Amniotic epithelial cell (primary cell): ENCODE measurements around the gene DGKI.

Source experiments
- DNase-seq: peaks from one replicate; pipeline ENCODE4 v3.0.0-alpha.2; 2010; ENCODE audit warnings: low read depth

DGKI gene

DNA sequence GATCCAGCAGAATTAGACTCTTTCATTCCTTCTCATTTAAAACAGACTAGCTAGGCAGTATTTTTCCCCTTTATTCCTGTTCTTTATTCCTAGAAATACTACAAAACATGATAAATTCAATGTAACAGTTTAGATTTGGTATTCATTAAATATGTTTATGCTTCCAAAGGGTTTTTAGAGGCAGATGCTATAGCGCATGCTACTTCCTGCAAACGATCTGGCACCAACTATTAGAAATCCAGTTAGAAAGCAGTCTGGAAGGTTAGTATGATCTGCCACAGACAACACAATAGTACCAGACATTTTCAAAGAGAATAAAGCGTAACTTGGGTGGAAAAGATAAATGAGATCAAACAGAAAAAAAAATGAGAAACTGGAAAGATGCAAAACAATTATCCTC is 439.7 kb downstream of the DGKI start:
- no peak for DNase-seq

DNA sequence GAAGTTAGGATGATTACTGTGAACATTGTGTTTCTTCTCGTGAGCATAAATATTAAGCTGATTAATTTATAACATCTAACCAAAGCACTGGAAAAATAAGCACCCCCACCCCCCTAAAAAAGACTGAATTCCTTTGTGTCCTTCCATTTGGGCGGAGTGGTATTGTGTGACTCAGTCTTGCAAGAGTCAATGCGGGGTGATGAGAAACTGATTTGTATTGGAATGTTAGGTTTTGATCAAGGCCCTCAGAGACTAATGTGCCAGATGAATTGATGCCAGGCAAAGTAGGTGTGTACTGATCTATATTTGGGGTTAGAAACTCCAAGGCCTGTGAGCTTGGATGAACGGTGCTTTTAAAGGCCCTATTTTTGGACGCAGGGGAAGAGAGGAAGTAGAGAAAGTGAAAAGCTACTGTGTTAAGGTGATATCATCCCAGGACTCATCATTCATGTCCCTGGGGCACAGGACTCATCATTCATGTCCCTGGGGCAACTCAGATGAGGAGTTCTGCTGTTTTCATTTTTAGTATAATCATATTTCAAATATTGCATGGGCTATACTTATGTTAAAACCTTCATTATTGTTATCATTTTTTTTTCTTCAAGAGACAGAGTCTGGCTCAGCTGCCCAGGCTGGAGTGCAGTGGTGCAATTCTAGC is 442.0 kb downstream of the DGKI start:
- DNase-seq, result no peak

DNA sequence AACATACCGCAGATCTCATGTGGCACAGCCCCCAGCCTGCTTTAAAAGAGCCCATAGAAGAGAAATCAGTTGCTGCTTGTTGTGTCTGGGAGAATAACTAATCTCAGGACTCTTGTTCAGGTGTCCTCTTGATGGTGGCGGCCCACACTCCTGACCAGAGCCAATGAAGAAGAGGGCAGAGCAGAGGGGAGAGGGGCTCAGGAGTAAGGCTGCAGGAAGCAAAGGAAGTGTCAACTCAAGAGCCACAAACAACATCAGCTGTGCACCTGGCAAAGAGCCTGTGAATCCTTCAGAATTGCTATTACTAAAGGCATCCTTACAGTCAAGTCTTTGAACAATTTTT is 443.4 kb downstream of the DGKI start:
- DNase-seq, result no peak

DNA sequence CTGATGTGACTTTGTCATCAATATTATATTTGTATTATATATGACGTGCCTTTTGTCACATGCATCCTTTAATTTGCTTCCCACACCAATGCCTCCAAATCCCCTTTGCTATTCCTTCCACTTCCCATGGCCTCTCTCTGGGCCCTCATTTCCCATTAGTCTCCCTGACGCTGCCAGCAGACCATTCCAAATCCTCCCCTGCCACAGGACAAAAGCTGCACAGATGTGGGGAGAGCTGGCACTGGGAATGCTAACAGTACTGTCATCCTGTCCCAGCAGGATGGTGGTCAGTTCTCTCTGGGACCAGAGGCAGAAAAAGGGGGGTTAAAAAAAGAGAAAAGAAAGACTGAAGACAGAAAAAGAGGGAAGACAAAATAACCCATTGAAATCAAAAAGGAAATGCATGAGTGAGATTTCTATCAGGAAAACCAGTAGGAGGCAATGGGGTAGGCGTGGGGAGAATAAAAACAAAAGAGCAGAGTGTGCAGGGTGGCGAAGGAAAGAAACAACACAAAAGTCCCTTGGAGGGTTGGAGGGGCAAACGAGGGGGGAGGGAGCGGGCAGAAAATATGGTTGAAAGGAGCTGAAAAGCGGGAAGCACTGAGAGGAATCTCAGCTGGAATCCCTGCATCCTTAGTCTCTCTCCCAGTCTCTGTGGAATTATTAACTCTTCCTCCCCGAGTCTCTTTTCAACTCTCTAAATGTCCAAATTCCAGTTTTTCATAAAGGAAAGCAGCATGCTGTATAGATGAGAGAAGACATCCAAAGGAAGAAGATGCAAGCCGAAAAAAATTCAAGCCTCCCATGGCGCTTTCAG is 444.0 kb downstream of the DGKI start:
- no peak for DNase-seq

DNA sequence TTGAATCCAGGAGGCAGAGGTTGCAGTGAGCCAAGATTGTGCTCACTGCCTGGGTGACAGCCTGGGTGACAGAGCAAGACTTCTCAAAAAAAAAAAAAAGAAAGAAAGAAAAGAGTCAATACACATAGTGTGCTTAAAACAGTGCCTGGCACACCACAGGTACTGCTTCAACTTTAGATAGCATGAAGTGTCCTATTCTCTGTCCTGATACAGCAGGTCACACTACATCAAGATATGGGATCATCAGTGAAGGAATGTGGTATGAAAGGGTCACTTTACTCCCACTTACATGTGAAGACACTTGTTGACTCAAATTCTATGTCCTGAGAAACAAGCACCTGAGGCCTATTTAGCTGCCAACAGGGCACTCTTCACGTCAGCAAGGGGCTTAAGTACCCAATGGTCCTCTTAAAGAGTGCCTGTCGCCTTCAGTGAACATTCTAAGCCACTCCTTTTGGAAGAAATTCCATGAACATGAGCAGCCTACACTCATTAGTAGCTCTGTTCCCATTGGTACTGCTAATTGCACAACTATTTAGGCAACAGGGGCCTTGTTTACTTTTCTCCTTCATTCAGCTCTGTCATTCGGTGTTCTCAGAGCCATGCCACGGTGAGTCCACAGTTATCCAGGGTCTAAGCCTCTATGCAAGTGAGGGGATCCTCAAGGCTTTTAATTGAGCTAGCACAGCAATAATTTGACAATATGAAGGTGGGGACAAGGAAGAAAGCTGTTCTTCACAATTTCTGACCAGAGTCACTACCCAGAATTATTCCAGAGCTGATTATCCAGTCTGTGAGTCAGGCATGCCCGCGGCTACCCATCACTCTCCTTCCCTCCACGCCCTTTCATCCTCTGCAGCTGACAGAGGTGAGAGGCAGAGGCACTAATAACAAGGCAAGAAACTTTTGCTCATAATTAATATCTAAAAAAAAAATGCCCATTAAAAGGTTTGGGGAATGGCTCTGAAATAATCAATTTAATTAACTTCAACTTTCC is 446.6 kb downstream of the DGKI start:
- peak; percentile 59 for DNase-seq

DNA sequence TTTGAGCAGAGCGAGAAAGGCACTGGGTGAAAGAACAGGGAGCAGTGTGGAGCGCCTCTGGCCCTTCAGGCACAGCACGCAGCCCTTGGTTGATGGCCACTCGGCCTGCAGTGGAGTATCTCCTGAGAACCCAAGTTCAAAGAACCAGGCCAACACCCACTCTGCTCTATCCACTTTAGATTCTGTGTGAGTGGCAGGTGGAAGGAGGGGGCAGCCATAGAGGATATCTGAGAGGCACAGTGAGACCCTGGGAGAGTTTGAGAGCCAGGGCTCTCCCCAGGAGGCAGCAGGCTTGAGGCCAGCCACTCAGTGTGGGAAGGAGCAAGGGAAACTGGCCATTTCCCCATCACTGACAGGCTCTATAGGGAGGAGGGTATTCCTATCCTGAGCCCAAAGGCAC is 450.7 kb downstream of the DGKI start:
- no peak for DNase-seq

DNA sequence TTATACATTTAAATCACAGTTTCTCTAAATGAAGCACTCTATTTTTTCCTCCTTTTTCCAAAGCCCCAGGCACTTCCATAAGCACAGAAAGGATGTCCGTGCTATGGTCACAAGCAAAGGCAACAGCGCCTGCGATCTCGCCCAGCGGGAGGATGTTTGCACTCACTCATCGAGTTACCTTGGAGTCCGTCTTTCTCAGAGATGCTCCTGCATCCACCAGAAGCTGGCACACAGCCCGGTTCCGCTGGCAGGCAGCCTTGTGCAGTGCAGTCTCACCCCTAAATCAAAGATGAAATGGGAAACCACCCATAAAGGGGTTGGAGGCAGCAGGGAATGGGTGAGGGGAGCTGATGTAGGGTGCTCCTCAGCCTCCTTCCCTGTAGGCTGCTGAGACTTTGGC is 451.4 kb downstream of the DGKI start:
- no peak for DNase-seq

DNA sequence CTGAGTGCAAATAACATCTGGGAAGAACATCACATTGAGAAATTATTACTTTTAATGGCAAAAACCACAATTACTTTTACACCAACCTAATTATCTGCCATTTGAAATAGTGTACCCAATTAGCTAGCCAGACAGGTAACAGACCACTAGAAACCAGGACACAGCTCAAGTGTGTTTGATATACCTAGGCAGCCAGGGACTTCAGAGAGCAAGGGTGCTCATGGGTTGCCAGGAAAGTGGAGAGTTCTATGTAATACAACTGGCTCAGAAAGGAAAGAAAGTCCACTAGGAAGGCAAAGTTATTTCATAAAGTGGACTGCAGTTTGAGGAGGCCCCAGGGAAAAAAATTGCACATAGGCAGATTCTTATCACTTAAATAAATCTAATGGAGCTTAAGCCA is 453.2 kb downstream of the DGKI start:
- DNase-seq, result no peak

DNA sequence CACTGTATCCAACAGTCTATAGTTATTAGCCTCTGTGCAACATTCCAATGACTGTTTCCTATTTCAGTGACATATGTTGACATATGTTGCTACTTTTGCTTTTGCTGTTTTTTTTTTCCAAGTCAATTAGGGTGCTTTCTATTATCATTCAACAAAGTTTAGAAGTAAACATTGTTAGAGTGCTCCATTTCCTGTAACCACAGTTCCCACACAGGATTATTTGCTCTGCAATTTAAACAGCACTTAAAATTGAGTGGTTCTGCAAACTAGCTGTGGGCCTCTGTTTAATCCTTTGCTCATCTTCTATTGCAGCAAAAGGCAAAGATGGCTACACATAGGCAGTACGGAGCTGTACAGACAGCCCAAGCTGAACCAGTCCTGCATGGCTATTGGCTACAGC is 456.7 kb downstream of the DGKI start:
- no peak for DNase-seq

DNA sequence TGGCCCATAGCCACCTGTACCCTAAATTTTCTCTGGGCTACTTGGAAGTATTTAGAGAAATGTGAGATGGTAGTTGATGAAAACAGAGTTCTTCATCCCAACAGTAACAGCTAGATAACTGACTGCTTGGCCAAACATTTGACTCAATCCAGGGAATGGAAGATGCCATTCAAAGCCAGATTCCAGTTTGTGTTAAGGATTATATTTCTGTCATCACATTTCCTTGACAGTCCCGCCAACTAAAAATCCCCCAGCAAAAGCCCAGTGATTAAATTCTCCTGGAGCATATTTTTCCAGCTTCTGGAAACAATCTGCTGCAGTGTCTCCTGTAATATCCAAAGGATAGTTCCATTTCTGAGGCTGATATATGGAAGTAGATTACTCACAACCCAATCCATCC is 457.9 kb downstream of the DGKI start:
- DNase-seq, result no peak

DNA sequence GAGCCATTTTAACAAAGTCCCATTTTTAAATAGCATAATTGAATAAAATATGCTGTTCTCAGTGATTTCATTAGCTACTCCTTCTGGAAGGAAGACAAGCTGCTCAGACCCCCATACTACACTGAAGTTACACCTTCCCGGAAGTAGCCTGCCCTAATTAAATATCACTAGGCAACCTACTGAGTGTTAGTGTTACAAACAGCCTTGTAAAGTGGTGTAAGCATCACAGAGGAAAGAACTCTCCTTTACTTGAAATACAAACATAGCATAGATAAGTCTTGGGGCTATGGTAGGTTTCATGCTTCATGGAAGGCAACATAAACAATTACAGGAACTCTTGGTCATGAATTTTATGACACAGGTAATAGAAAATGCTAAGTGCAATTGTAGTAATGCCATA is 459.8 kb downstream of the DGKI start:
- DNase-seq, result no peak

DNA sequence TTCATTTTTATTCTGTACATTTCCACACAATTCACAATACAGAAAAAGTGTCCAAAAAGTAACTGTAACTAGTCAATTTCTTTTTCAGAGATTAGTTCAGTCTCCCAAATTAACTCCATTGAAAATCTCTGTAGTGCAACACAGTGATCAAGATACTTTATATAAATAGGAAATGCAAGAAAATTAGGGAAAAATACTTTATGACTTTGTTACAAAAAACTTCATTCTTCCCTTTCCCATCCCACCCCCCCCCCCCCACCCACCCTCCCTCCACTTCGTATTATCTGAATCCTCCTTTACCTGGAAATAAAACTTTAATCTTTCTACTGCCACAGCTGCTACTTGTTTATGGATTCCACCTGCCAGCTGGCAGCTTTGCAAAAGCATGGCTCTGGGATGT is 465.7 kb downstream of the DGKI start:
- DNase-seq, result no peak

DNA sequence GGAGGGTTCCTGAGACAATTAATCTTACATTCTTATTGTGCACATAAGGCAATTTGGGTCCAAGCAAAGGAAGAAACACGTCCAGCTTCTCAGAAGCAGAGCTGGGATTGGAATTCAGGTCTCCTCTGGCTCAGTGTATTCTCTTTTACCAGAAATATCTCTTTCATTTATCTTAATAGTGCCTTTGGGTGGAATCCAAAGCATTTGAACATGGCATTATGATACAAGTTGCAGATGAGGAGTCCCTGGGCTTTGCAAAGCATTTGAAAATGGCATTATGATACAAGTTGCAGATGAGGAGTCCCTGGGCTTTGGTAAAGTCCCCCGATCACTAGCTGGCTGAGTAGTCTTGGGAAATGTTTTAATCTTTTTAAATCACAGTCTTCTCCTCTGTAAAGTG is 473.3 kb downstream of the DGKI start:
- DNase-seq, result no peak

DNA sequence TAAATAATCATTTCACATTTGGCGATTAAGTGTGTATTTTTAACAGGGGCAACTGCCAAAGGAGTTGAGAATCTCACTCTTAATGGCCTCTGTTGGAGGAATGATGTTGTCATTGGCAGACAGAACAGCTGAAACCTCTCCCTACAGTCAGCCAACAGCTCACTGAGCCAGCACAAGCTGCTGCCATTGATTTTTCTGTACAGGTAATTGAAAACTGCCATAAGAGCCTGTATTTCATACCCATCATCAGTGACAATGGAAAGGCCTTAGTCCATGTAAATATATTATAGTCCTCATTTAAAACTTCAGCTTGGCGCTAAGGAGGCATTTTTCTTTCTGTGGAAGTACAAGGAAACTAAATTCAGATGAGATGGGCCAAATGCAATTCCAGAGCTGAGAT is 475.2 kb downstream of the DGKI start:
- DNase-seq, result no peak

DNA sequence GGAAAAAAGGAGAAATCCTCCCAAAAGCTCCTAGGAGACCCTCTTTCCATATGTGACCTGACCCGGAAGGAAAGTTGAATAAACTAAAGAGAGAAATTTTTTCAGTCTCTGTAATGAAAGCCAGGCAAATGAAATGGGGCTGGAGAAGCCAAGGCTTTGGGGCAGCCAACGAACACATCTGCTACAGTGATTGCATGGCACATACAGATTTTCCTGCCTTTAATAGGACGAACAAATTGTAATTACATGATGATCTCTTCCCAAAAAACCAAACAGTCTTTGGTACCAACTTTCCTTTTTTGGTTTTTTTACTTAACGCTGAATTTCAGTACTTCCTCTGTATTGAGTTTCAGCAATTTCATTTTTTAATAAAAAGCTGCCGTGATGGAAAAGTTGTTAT is 479.8 kb downstream of the DGKI start:
- no peak for DNase-seq

DNA sequence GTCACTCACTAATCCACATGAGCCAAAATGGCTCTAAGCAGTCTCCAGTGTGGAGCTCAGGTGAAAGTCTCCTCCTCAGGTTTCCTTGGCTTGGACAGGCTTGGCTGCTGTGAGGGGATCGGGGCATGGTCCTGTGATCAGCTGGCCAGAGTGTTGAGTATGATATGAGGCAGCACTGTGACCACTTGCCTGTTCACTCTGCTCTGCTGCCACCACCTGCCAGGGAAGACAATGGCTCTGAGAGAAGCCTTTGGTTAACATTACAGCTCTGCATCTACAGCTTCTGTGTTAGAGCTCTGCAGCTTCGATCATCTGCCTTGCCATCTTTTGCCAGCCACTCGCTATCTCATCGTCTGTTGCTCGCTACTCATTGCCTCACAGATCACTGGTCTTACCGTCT is 483.1 kb downstream of the DGKI start:
- DNase-seq, result no peak

DNA sequence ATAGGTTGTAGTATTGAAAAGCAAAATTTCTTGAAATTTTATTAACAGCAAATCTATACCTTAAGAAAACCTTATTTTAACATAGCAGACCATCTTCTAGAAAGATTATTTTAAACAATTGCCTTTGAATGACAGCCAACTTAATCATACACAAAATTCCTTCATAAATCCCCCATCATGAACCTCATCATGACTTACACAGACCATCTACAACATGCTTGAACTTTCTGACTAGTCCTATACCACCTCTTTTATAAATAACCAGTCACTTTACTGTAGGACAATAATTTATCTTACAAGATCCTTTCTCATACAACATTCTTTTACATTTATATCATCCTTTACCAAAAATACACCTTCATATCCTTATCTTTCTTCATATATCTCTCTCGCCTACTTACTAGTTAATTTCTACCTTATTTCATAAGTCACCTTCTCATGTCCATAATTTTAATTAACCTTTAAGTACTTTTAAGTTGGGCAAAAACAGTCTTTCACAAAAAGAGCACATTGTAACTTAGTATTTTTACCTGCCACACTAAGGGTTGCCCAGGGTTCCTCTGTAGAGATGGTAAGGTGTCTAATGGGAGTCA is 486.6 kb downstream of the DGKI start:
- DNase-seq, result no peak

DNA sequence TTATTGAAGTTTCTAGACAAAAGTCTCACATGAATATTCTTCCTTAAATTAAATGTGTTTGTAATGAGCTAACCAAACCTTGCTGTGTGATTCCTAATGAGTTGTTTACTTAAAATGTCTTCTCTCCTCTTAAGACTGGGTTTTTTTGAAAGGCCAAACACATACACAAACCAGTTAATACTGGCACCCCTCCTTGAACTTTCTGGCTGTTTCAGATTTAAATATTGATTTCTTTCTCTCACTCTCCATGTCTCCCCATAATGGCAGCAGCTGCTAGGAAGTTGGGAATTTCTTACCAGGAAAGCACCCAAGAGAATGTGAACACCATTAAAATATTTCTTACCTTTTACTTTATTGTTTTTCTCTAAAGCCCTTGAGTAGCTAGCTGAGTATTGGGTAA is 491.8 kb downstream of the DGKI start:
- no peak for DNase-seq

DNA sequence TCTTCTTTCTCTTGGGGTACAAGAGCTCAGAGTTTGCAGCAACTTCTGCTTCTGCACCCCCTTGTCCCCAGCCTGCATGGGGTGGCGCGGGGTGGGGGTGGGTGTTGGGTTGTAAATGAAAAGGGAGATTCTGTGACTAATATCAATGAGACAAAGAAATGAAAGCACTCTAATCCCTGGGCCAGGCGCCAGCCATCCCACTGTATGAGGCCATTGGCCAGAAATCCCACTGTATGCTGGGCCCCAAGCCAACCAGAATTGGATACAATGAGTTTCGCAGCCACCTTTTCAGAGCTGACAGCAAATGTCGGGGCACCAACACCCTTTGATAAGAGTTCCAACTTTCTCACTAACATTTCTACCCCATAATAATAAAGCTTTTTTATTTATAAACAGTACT is 492.4 kb downstream of the DGKI start:
- DNase-seq, result no peak

DNA sequence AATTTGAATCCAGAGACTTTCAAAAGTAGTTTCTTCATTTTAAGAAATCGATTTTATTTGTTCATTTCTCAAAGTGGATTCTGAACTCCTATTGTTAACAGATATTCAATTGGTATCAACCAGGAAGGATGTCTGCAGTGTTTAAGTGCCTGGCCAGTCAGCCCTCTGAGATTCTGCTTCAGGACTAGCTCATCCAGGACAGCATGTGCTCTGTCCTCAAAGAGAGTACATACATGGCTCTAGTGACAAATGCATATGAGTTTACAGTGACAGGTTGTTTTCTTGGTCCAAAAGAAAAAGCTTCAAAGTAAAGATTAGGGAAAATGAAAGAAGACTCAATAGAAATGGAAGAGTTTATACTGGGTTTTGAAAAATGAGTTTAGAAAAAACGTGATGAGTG is 494.8 kb downstream of the DGKI start:
- no peak for DNase-seq

DNA sequence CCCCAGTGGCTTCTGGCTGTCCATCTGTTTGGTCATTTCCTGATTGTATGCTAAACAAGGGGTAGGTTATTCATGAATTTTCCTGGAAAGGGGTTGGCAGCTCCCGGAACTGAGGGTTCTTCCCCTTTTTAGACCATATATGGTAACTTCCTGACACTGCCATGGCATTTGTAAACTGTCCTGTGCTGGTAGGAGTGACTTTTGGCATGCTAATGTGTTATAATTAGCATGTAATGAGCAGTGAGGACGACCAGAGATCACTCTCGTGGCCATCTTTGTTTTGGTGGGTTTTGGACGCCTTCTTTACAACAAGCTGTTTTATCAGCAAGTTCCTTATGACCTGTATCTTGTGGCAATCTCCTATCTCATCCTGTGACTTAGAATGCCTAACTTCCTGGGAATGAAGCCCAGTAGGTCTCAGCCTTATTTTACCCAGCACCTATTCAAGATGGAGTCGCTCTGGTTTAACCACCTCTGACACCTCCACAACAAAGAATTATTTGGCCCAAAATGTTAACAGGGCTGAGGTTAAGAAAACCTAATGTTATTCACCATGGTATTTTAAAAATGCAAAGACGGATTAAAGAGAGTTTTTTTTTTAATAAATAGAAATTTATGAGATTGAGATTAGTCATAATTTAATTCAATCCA is 500.9 kb downstream of the DGKI start:
- no peak for DNase-seq

DNA sequence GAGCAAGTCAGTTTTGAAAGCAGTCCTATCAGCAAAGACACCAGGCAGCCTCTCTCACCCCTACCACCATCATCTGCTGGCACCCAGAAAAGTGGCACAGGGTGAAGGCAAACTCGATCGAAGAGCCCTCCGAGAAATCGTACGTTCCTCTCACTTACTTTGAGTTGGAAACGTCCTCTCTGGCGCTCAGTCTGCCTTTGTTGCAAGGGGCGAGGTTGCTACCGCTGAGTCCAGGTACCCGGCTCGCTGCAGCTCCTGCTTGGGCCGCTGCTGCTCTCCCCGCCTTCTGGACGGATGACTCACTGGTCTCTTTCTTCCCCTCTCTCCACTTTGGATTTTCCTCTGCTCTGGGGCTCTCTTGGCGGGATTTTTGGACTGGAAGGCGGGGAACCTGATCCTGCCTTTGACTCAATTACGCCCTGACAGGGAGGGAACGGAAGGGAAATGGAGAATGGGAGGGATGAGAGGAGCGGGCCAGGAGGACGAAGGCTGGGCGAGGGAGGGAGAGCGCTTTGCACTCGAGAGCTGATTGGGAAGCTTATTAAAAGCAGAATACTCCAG is 503.4 kb downstream of the DGKI start, which contains the start of gene PTN:
PTN (minus strand) TSS at position 453 of the 561 bp plus-strand sequence. CDS start 88,760 bp downstream, outside the sequence.
- peak; percentile 22 for DNase-seq
